Activated CD4-positive, alpha-beta T cell treated with anti-CD3 and anti-CD28 coated beads for 36 hours (primary cell): ENCODE results near the gene IER3IP1. TPM values are rescaled to one million over a fixed set of nuclear protein-coding genes. Genes with fewer than 3 reads are reported as not detected.

Experiments used
- total RNA-seq, 2 experiments: library from RNA; stranded (reverse); gene quantifications; one replicate each; pipeline ENCODE4 v1.2.3, GENCODE V29; 2021

Gene IER3IP1
- total RNA-seq, 2 experiments from 2014 or later = 9.0 to 11.5 TPM

Other genes starting within 250 kb of the IER3IP1 start
- gene ELOA2, start 140.7 kb downstream of the IER3IP1 start, total RNA-seq = not detected
- gene HDHD2, start 25.9 kb downstream of the IER3IP1 start, total RNA-seq = 10 to 100 TPM; 27.7 to 28.9 TPM
- gene SKOR2, start 75.3 kb upstream of the IER3IP1 start, total RNA-seq = under 1 TPM; 0.14 to 0.21 TPM